Neural cell (in vitro differentiated cells): Measurements from ENCODE around the gene ADAMTSL2. TPM values are rescaled to one million over a fixed set of nuclear protein-coding genes. Genes with fewer than 3 reads are reported as not detected.

Experiments
- H2AFZ ChIP-seq: fragments of 200-600, 300-800 bp; sonication (generic), shearing (Covaris generic); 2 replicates; pipeline ENCODE4 v1.6.0; 2014; ENCODE audit warnings: low read depth, mild to moderate bottlenecking, antibody characterized with exemption, low read length, moderate library complexity
- H3F3A ChIP-seq: fragments of 200-600 bp; shearing (Covaris generic); 2 replicates; pipeline ENCODE4 v1.6.1; 2016; ENCODE audit warnings: mild to moderate bottlenecking, moderate library complexity, mixed read lengths, antibody characterized with exemption, low read length; ENCODE audit not compliant: insufficient read depth, poor library complexity, severe bottlenecking
- H3K27ac ChIP-seq: fragments of 200-600, 300-800 bp; sonication (generic), shearing (Covaris generic); 2 replicates; pipeline ENCODE4 v1.5.1; 2014; ENCODE audit warnings: mild to moderate bottlenecking, low read length, moderate library complexity
- H3K27me3 ChIP-seq: fragments of 300-800, 200-600 bp; sonication (generic), shearing (Covaris generic); 2 replicates; pipeline ENCODE4 v1.6.0; 2014; ENCODE audit warnings: mild to moderate bottlenecking, low read depth, low read length, moderate library complexity; ENCODE audit not compliant: insufficient read depth
- H3K36me3 ChIP-seq: fragments of 300-800, 200-600 bp; sonication (generic), shearing (Covaris generic); 2 replicates; pipeline ENCODE4 v1.5.1; 2014; ENCODE audit warnings: mild to moderate bottlenecking, antibody characterized with exemption, low read length, moderate library complexity; ENCODE audit not compliant: insufficient read depth
- H3K4me2 ChIP-seq: fragments of 300-800, 200-600 bp; sonication (generic), shearing (Covaris generic); 2 replicates; pipeline ENCODE4 v1.6.0; 2014; ENCODE audit warnings: mild to moderate bottlenecking, low read length
- H3K4me3 ChIP-seq: fragments of 300-800, 200-600 bp; sonication (generic), shearing (Covaris generic); 2 replicates; pipeline ENCODE4 v1.5.1; 2014; ENCODE audit warnings: mild to moderate bottlenecking, low read length, moderate library complexity
- H3K79me2 ChIP-seq: fragments of 200-600 bp; shearing (Covaris generic); replicated peaks from 2 replicates; pipeline ENCODE4 v1.6.0; 2014; ENCODE audit warnings: mild to moderate bottlenecking, low read length, moderate library complexity; ENCODE audit not compliant: insufficient read depth
- H3K9ac ChIP-seq: fragments of 300-800, 200-600 bp; sonication (generic), shearing (Covaris generic); 2 replicates; pipeline ENCODE4 v1.6.1; 2016; ENCODE audit warnings: mild to moderate bottlenecking, low read length, mixed read lengths
- H3K9me2 ChIP-seq: fragments of 200-600 bp; shearing (Covaris generic); 2 replicates; pipeline ENCODE4 v1.6.1; 2016; ENCODE audit warnings: mild to moderate bottlenecking, low read length, mixed read lengths; ENCODE audit not compliant: insufficient read depth
- H3K9me3 ChIP-seq: fragments of 200-600, 300-800 bp; sonication (generic), shearing (Covaris generic); 2 replicates; pipeline ENCODE4 v1.6.1; 2016; ENCODE audit warnings: mild to moderate bottlenecking, mixed run types, low read length, moderate library complexity, mixed read lengths
- H4K20me1 ChIP-seq: fragments of 200-600 bp; shearing (Covaris generic); 2 replicates; pipeline ENCODE4 v1.6.1; 2016; ENCODE audit warnings: mild to moderate bottlenecking, mixed run types; ENCODE audit not compliant: insufficient read depth
- CTCF ChIP-seq: fragments of 450-650 bp; IDR thresholded peaks from 2 replicates; pipeline ENCODE4 v1.5.1; 2014; ENCODE audit warnings: antibody characterized with exemption, mild to moderate bottlenecking, moderate library complexity; ENCODE audit not compliant: poor library complexity, severe bottlenecking
- EP300 ChIP-seq: fragments of 450-650 bp; conservative IDR thresholded peaks from 2 replicates; pipeline ENCODE4 v1.6.1; 2014; ENCODE audit warnings: antibody characterized with exemption, mild to moderate bottlenecking, moderate library complexity; ENCODE audit not compliant: poor library complexity, severe bottlenecking
- EZH2 ChIP-seq: fragments of 200-600, 300-800 bp; shearing (Covaris generic), sonication (generic); IDR thresholded peaks from 2 replicates; pipeline ENCODE4 v1.6.1; 2014; ENCODE audit warnings: antibody characterized with exemption, low read length, borderline replicate concordance, mild to moderate bottlenecking; ENCODE audit not compliant: insufficient read depth, poor library complexity, severe bottlenecking
- MXI1 ChIP-seq: fragments of 450-650 bp; conservative IDR thresholded peaks from 2 replicates; pipeline ENCODE4 v1.6.1; 2014; ENCODE audit warnings: antibody characterized with exemption, mild to moderate bottlenecking; ENCODE audit not compliant: poor library complexity, severe bottlenecking
- POLR2AphosphoS5 ChIP-seq: IDR thresholded peaks from 2 replicates; pipeline ENCODE4 v1.6.1; 2012
- RAD21 ChIP-seq: fragments of 450-650 bp; conservative IDR thresholded peaks from 2 replicates; pipeline ENCODE4 v1.6.1; 2014; ENCODE audit warnings: antibody characterized with exemption, mild to moderate bottlenecking, moderate library complexity
- REST ChIP-seq: IDR thresholded peaks from 2 replicates; pipeline ENCODE4 v1.6.1; 2012; ENCODE audit warnings: borderline replicate concordance
- SMC3 ChIP-seq: fragments of 450-650 bp; conservative IDR thresholded peaks from 2 replicates; pipeline ENCODE4 v1.6.1; 2014; ENCODE audit warnings: antibody characterized with exemption, mild to moderate bottlenecking, moderate library complexity; ENCODE audit not compliant: poor library complexity
- TAF1 ChIP-seq: IDR thresholded peaks from 2 replicates; pipeline ENCODE4 v1.6.1; 2012; ENCODE audit warnings: low read depth
- polyA plus RNA-seq: library from polyadenylated mRNA; depleted of rRNA; stranded (reverse); fragments of >200 nt; gene quantifications from 2 replicates; pipeline ENCODE4 v1.2.3, GENCODE V29; 2014

Gene ADAMTSL2
- polyA plus RNA-seq, 1 donor from 2014 or later = 0.85 TPM

DNA sequence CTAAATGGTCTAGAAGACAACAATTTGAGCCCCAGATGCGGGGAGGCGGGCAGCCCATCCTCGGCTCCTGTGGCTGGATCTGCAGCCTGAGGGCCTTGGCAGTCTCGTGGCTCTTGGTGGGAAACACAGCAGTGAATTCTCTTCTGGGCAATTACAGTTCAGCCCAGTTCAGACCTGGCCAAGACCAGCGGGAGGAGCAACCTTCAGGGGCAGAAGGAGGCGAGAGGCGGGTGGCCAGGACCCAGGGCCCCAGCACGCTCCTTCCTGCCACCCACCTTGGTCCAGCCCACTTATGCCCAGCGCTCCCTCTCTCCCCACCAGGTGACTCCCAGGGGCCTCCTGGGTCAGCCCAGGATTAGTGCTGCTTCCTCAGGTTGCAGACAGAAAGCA, 17.5 kb upstream of the ADAMTSL2 start:
- no peaks in the 10 kb centered on the region for H3K9me2 ChIP-seq
- H3F3A ChIP-seq = no peaks in the 10 kb centered on the region
- no peak for TF ChIP-seq SMC3
- TF ChIP-seq MXI1 = no peak
- no peak for TF ChIP-seq TAF1
- TF ChIP-seq EZH2 = no peak
- TF ChIP-seq EP300 = no peak
- no peak for TF ChIP-seq CTCF
- TF ChIP-seq RAD21 = no peak
- TF ChIP-seq POLR2AphosphoS5 = no peak
- TF ChIP-seq REST = no peak
- H3K27me3 ChIP-seq = no peaks in the 10 kb centered on the region
- no peak overlapping the region for H3K9ac ChIP-seq
- H3K36me3 ChIP-seq = no peaks in the 10 kb centered on the region
- H3K9me3 ChIP-seq = no peaks in the 10 kb centered on the region
- no peak overlapping the region for H3K4me2 ChIP-seq
- no peak overlapping the region for H3K4me3 ChIP-seq
- H3K27ac ChIP-seq = no peak overlapping the region
- H4K20me1 ChIP-seq = no peaks in the 10 kb centered on the region
- no peak overlapping the region for H2AFZ ChIP-seq
- no peaks in the 10 kb centered on the region for H3K79me2 ChIP-seq

- Histone ChIP-seq H3F3A (no peaks in the 10 kb centered on the region), H3K9ac (no peak overlapping the region), H3K79me2 (no peaks in the 10 kb centered on the region), H3K27me3 (no peaks in the 10 kb centered on the region), H2AFZ (no peak overlapping the region), H3K4me3 (no peak overlapping the region), H4K20me1 (no peaks in the 10 kb centered on the region), H3K27ac (no peak overlapping the region), H3K9me2 (no peaks in the 10 kb centered on the region), H3K9me3 (no peaks in the 10 kb centered on the region), H3K4me2 (no peak overlapping the region), H3K36me3 (no peaks in the 10 kb centered on the region)
- TF ChIP-seq REST = no peak
- no peak for TF ChIP-seq MXI1
Measured at GRCh38 chr9:133517711-133518110, 16.8 kb upstream of the ADAMTSL2 start.
